K562 (cell line): ENCODE results near the gene CRYBA1. TPM values are rescaled to one million over a fixed set of nuclear protein-coding genes. Genes with fewer than 3 reads are reported as not detected.

ENCODE experiments used
- ATAC-seq: fragments of 200-7000 bp; cut with Tn5 transposase; 3 replicates; pipeline ENCODE4 v1.9.1; 2020; ENCODE audit warnings: moderate library complexity
- BruUV-seq: library from RNA; stranded (reverse); fragments of 400-500 nt; replicated peaks from 2 replicates; lab custom pipeline; 2021; lab: Mats Ljungman, UMichigan
- CTCF ChIA-PET: fragments of 300-600 bp; formaldehyde crosslinking; extraction: SDS; loops from one replicate; lab custom pipeline; 2021; ENCODE audit warnings: low intra/inter-chr PET ratio; lab: Yijun Ruan, JAX
- POLR2A ChIA-PET: fragments of 300-600, 350-650 bp; sonication (Branson Sonifier 250); formaldehyde crosslinking; extraction: SDS; loops from one replicate; lab custom pipeline; 2021; ENCODE audit warnings: antibody characterized with exemption, inconsistent platforms; lab: Yijun Ruan, JAX
- DNase-seq, 4 experiments: peaks; one replicate each; pipeline versions ENCODE4 v3.0.0 to v3.0.0-alpha.2; 2011 to 2018; ENCODE audit warnings: low spot score in 3 of 4, mixed read lengths in 3 of 4; ENCODE audit errors: extremely low read depth in 1 of 4
- FAIRE-seq: peaks from 2 replicates; lab custom pipeline; 2011; peaks lifted over from hg19 to GRCh38; lab: Jason Lieb, UNC
- H2AFZ ChIP-seq: 2 replicates; pipeline ENCODE4 v1.6.0; 2011; ENCODE audit warnings: low read depth, low read length, control low read depth, inconsistent platforms
- H3K27ac ChIP-seq: fragments of 200-600 bp; 3 replicates; pipeline ENCODE4 v1.8.0; 2011; ENCODE audit warnings: low read depth, mild to moderate bottlenecking, control low read depth, inconsistent platforms, low read length, moderate library complexity, mixed read lengths; ENCODE audit errors: extremely low read depth
- H3K27me3 ChIP-seq, 2 experiments: fragments of 300-600 bp in 1 of 2; 2 replicates in 1 of 2; 3 replicates in 1 of 2; pipeline versions ENCODE4 v1.6.0 to v1.8.0; 2011; ENCODE audit warnings: inconsistent platforms in 2 of 2, low read length in 2 of 2, mild to moderate bottlenecking in 1 of 2, mixed read lengths in 1 of 2, moderate library complexity in 1 of 2; ENCODE audit not compliant: control insufficient read depth in 2 of 2, insufficient read depth in 2 of 2
- H3K36me3 ChIP-seq: fragments of 300-600 bp; 3 replicates; pipeline ENCODE4 v1.8.0; 2011; ENCODE audit warnings: mild to moderate bottlenecking, low read length, inconsistent platforms; ENCODE audit not compliant: control insufficient read depth, insufficient read depth
- H3K4me1 ChIP-seq, 2 experiments: fragments of 200-600 bp in 1 of 2; replicated peaks in 1 of 2; 2 replicates in 1 of 2; 3 replicates in 1 of 2; pipeline versions ENCODE4 v1.5.1 to v1.8.0; 2011; ENCODE audit warnings: inconsistent platforms in 2 of 2, low read length in 2 of 2, mild to moderate bottlenecking in 1 of 2, mixed read lengths in 1 of 2, moderate library complexity in 1 of 2; ENCODE audit not compliant: control insufficient read depth in 2 of 2, insufficient read depth in 2 of 2
- H3K4me2 ChIP-seq: 2 replicates; pipeline ENCODE4 v1.6.1; 2011; ENCODE audit warnings: low read length, control low read depth, inconsistent platforms, mixed read lengths; ENCODE audit not compliant: insufficient read depth
- H3K4me3 ChIP-seq: fragments of 200-600 bp; sonication (generic), shearing (Covaris generic); 2 replicates; pipeline ENCODE4 v1.5.1; 2016; ENCODE audit warnings: control low read depth, inconsistent platforms
- H3K79me2 ChIP-seq: fragments of 200-600 bp; 3 replicates; pipeline ENCODE4 v1.8.0; 2011; ENCODE audit warnings: low read length, inconsistent platforms; ENCODE audit not compliant: control insufficient read depth, insufficient read depth
- H3K9ac ChIP-seq, 2 experiments: 2 replicates each; pipeline versions ENCODE4 v1.6.0 to v1.6.1; 2011; ENCODE audit warnings: low read depth in 2 of 2, low read length in 2 of 2, control low read depth in 1 of 2, inconsistent platforms in 1 of 2, mild to moderate bottlenecking in 1 of 2, mixed read lengths in 1 of 2; ENCODE audit not compliant: insufficient read depth in 1 of 2
- H3K9me1 ChIP-seq: one replicate; pipeline ENCODE4 v1.6.0; 2011; ENCODE audit warnings: inconsistent platforms, mild to moderate bottlenecking, low read length, moderate library complexity; ENCODE audit not compliant: control insufficient read depth, insufficient read depth
- H3K9me3 ChIP-seq: replicated peaks from 2 replicates; pipeline ENCODE4 v1.5.1; 2011; ENCODE audit warnings: low read depth, low read length, inconsistent platforms; ENCODE audit not compliant: control insufficient read depth, insufficient read depth
- H4K20me1 ChIP-seq: replicated peaks from 2 replicates; pipeline ENCODE4 v1.6.1; 2011; ENCODE audit warnings: low read length, inconsistent platforms, mixed read lengths; ENCODE audit not compliant: control insufficient read depth, insufficient read depth
- ARID3B ChIP-seq: fragments of 250-450 bp; sonication (Bioruptor Pico); IDR thresholded peaks from 2 replicates; pipeline ENCODE4 v1.4.0; 2020; ENCODE audit warnings: borderline replicate concordance
- CEBPB ChIP-seq: fragments of 450-650 bp; IDR thresholded peaks from 2 replicates; pipeline ENCODE4 v1.6.1; 2016; ENCODE audit warnings: missing genetic modification characterization, missing compliant biosample characterization
- CEBPG ChIP-seq, 3 experiments: fragments of 200-800 bp in 1 of 3; sonication (Bioruptor generic) in 1 of 3; sonication (generic) in 1 of 3; formaldehyde crosslinking in 1 of 3; IDR thresholded peaks in 2 of 3; conservative IDR thresholded peaks in 1 of 3; 2 replicates each; pipeline versions ENCODE4 v1.6.1 to v1.8.0; 2016 to 2022; ENCODE audit warnings: missing compliant biosample characterization in 2 of 3, missing genetic modification characterization in 2 of 3, mild to moderate bottlenecking in 1 of 3, missing genetic modification reagents in 1 of 3
- JUN ChIP-seq, 2 experiments: sonication (generic) in 1 of 2; formaldehyde crosslinking in 1 of 2; IDR thresholded peaks; 2 replicates each; pipeline versions ENCODE4 v1.6.1 to v1.8.0; 2012 to 2022; ENCODE audit warnings: borderline replicate concordance in 2 of 2, mild to moderate bottlenecking in 2 of 2, improper control_type of control experiment in 1 of 2, low read depth in 1 of 2, low read length in 1 of 2, missing genetic modification reagents in 1 of 2
- KDM2B ChIP-seq: fragments of 250-450 bp; sonication (Bioruptor Pico); IDR thresholded peaks from 2 replicates; pipeline ENCODE4 v1.8.0; 2021; ENCODE audit warnings: mild to moderate bottlenecking, moderate library complexity
- SETDB1 ChIP-seq: IDR thresholded peaks from one replicate; pipeline ENCODE4 v1.6.1; 2012; ENCODE audit warnings: low read length, control low read depth, inconsistent platforms
- SUPT5H ChIP-seq: fragments of 450-650 bp; IDR thresholded peaks from 2 replicates; pipeline ENCODE4 v1.6.1; 2016
- TCF3 ChIP-seq: sonication (generic); formaldehyde crosslinking; IDR thresholded peaks from 2 replicates; pipeline ENCODE4 v1.4.0; 2020; ENCODE audit warnings: mild to moderate bottlenecking, missing genetic modification reagents
- ZNF57 ChIP-seq: fragments of 450-650 bp; formaldehyde crosslinking; IDR thresholded peaks from 2 replicates; pipeline ENCODE4 v1.4.0; 2020; ENCODE audit warnings: mild to moderate bottlenecking, moderate library complexity
- WGBS: fragments of 100-300 bp; shearing (Covaris generic); methylation state at CpG from one replicate; pipeline ENCODE4 v1.1.6; 2016; ENCODE audit warnings: low coverage, mixed read lengths; ENCODE audit not compliant: insufficient coverage; ENCODE audit errors: missing lambda C conversion rate; 5-methylcytosine and 5-hydroxymethylcytosine counted together
- in situ Hi-C: fragments of 300-500 bp; cut with MboI; formaldehyde crosslinking; loops from 4 replicates; pipeline ENCODE4 v1.15.0; 2018; ENCODE audit warnings: inconsistent platforms, mixed read lengths
- intact Hi-C: fragments of 100-400 bp; cut with micrococcal nuclease; formaldehyde crosslinking; loops from 2 replicates; pipeline ENCODE4 v1.14.2; 2022
- polyA plus RNA-seq, 8 experiments: library from polyadenylated mRNA; depleted of rRNA in 4 of 8; stranded (reverse) in 5 of 8; unstranded in 3 of 8; fragments of >200 nt; fragmentation: Nextera tagmentation in 2 of 8; fragmentation: Illumina TruSeq in 1 of 8; extraction: Ambion mirVana in 2 of 8; extraction: Trizol in 1 of 8; gene quantifications; 2 replicates each; pipeline versions ENCODE4 v1.2.1 to v1.2.3, GENCODE V29; 2011 to 2014; ENCODE audit warnings: inconsistent platforms in 1 of 8, missing spikeins in 1 of 8
- total RNA-seq, 7 experiments: library from RNA; depleted of rRNA in 6 of 7; stranded (reverse); fragments of >200 nt in 6 of 7; fragmentation: Illumina TruSeq in 2 of 7; extraction: Trizol in 2 of 7; gene quantifications; 2 replicates each; pipeline versions ENCODE4 v1.2.1 to v1.2.3, GENCODE V29; 2011 to 2021; ENCODE audit warnings: low replicate concordance in 1 of 7

CRYBA1 gene
- total and polyA plus RNA-seq, 9 of the 15 experiments (the other 6 are each of a cell fraction or from before 2014, with no cell fraction given) = not detected

GRCh38 chr17:29257756-29258155 lies 11.1 kb downstream of the CRYBA1 start:
- no peak overlapping the region for H3K27ac ChIP-seq
- intact Hi-C loops (no loop called here), in situ Hi-C loops (no loop called here)
- H3K4me1 ChIP-seq = no peaks in the 10 kb centered on the region; a peak in 1 of 5 replicates
- no peaks in the 10 kb centered on the region for H3K27me3 ChIP-seq
- peaks cover 36% of the 10 kb centered on the region for H3K79me2 ChIP-seq
- WGBS = 88% methylated on average over 3 of the region's 3 CpGs
- no peak for FAIRE-seq
- ATAC-seq = no peak
- TF ChIP-seq CEBPG (CRISPR knock-in tag; IDR thresholded peaks at IDR 0.05) = no peak
- peak; percentile 33 to 40; a peak in 2 of 4 replicates for TF ChIP-seq CEBPG (tag; conservative IDR thresholded peaks at IDR 0.05 in 1 of 2, IDR thresholded peaks at IDR 0.05 in 1 of 2)
- no peak for TF ChIP-seq ARID3B (CRISPR knock-in tag)
- TF ChIP-seq CEBPB (tag) = peak; percentile 61
- TF ChIP-seq JUN (IDR thresholded peaks at IDR 0.05; ENCODE audit: borderline replicate concordance, low read depth, low read length) = no peak
- TF ChIP-seq JUN (CRISPR knock-in tag; IDR thresholded peaks at IDR 0.05; ENCODE audit: borderline replicate concordance) = no peak
- TF ChIP-seq KDM2B (CRISPR knock-in tag) = no peak
- TF ChIP-seq SUPT5H = no peak
- TF ChIP-seq ZNF57 (CRISPR knock-in tag) = no peak
- no peak for TF ChIP-seq SETDB1
- TF ChIP-seq TCF3 = no peak
- peaks cover 2% of the 10 kb centered on the region; the same call in 1 of the 2 replicates for H4K20me1 ChIP-seq
- no peak for DNase-seq
- H3K4me3 ChIP-seq = no peak overlapping the region
- no peak overlapping the region for H3K9ac ChIP-seq
- H3K9me1 ChIP-seq = no peaks in the 10 kb centered on the region
- CTCF ChIA-PET = no interaction called here
- H3K9me3 ChIP-seq = no peaks in the 10 kb centered on the region
- BruUV-seq = no TSS peak
- no peak overlapping the region for H3K4me2 ChIP-seq
- POLR2A ChIA-PET = interaction anchor here (0.8 to 2.9 kb wide), 3 partner anchors 8 to 93 kb away, joined by 3 to 8 read pairs (median 4); no protein-coding TSS in a partner anchor
- no peak overlapping the region for H2AFZ ChIP-seq
- peaks cover 73% of the 10 kb centered on the region for H3K36me3 ChIP-seq
